ENCODE results near the gene PDS5B. TPM values are rescaled to one million over a fixed set of nuclear protein-coding genes. Genes with fewer than 3 reads are reported as not detected.

The PDS5B gene
- total RNA-seq, 1 donor from 2014 or later, result 31.0 TPM

- DNase-seq (ENCODE audit: low spot score), result peak; percentile 91
Measured at GRCh38 chr13:32587011-32587810, 959 bp downstream of the PDS5B start.

GRCh38 chr13:32587811-32588170, 1.5 kb downstream of the PDS5B start:
- no peak for DNase-seq (ENCODE audit: low spot score)

DNA sequence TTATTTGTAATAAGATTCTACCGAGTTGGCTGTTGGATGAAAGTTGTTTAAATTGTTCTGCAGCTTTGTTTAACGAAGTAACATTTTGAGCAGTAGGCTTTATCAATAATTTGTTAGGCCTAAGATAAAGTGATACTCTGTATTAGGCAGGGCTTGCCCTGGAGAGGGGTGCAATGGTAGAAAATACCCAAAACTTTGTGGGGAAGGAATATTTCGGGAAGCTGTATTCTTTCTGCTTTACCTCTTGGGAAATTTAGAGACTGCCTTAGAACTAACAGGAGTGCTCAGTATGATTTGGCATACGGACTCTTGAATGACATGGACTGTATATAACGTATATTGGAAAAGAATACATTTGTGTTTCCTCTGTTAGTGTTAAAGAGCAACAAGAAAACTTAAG, 2.5 kb downstream of the PDS5B start:
- no peak for DNase-seq (ENCODE audit: low spot score)

DNA sequence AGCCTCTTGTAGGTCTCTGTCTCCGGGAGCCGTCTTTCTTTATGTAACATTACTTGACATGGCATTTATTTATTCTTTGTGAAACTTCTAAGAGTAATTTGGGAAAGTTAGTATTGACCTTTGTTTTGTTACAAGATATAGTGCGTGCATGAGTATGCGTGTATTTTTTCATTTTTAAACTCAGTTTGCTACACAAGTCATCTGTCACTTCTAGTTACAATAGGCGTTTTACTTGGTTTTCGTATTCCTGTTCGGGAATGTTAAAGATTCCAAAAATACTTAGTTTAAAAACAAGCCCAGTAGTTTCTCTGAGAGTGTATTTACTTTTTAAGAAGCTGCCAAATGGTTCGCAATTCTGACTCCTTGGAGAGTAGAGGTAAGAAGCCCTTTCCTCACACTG, 3.2 kb downstream of the PDS5B start:
- DNase-seq (ENCODE audit: low spot score), result no peak

- no peak for DNase-seq (ENCODE audit: low spot score)
Measured at GRCh38 chr13:32590266-32590665, 4.0 kb downstream of the PDS5B start.

GRCh38 chr13:32592082-32592481, 5.8 kb downstream of the PDS5B start:
- no peak for DNase-seq (ENCODE audit: low spot score)

- DNase-seq (ENCODE audit: low spot score), result no peak
Measured at GRCh38 chr13:32594157-32594738, 8.0 kb downstream of the PDS5B start.

- no peak for DNase-seq (ENCODE audit: low spot score)
Measured at GRCh38 chr13:32595306-32595705, 9.1 kb downstream of the PDS5B start.

GRCh38 chr13:32600890-32601289, 14.6 kb downstream of the PDS5B start:
- no peak for DNase-seq (ENCODE audit: low spot score)

DNA sequence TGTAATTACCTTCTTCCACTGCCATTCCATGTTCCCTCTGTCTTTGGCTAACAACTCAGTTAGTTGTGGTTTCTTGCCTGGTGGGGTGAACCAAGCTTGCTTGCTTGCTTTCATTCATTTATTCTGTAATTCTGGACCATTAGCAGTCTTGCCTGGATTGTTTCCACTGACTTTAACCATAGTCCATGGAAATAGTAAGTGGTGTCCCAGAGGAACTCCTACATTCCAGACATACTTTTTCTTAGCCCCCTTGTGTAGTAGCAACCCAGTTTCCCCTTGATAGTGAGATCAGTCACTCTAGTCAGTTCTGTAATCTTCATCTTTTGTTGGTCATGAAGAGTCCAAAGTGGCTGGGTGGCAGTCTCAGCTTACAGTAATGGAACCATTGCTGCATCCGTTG, 23.2 kb downstream of the PDS5B start:
- DNase-seq (ENCODE audit: low spot score), result no peak

GRCh38 chr13:32610538-32610937, 24.3 kb downstream of the PDS5B start:
- DNase-seq (ENCODE audit: low spot score), result no peak

- no peak for DNase-seq (ENCODE audit: low spot score)
Measured at GRCh38 chr13:32610977-32611376, 24.7 kb downstream of the PDS5B start.

GRCh38 chr13:32616883-32617511, 30.7 kb downstream of the PDS5B start:
- no peak for DNase-seq (ENCODE audit: low spot score)

DNA sequence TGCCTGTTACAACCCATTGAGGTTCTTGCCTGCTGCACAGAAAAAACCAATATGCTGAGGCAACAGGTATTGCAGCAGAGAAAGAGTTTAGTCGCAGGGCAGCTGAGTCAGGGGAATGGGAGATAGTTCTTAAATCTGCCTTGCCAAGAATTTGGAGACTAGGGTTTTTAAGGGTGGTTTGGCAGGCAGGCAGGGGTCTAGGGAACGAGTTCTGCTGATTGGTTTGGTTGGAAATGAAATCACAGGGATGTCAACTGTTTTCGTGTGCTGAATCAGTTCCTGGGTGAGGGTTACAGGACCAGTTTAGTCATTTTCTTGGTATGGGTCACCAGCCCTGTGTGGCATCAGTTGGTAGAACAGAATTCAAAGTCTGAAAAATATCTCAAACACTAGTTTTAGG, 36.6 kb downstream of the PDS5B start:
- no peak for DNase-seq (ENCODE audit: low spot score)

DNA sequence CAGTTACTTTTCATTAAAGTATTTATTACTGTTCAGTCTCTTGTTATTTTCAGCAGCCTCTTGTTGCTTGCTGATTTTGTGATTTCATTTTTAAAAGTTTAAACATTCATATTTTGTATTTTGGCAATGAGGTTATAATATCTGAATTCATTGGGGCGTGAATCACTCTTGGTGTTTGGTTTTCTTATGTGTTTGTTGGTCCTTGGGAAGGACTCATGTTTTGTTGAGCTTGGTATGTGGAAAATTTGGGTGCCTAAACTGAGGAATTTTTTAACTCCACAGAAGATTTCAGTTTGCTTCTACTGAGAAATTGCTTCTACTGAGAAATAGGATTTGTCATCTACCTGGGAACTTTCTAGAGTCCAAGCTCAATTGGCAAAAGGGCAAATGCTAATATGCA, 38.2 kb downstream of the PDS5B start:
- no peak for DNase-seq (ENCODE audit: low spot score)

DNA sequence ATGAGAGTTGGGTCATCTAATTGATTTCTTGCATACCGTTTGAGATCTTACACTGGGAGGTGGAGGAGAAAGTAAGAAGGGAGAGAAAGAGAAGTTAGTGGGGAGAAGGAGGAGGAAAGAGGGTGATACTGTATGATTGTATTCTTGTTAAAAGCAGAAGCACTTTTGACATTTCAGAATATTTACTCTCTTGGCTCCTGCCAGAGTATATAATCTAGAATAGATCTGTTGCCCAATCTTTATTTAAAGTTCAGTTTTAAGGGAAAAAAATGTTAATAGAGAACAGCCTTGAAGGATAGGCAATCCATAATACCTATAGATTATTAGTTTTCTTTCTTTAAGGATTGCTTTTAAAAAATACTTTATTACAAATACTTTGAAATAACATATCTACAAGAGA, 41.5 kb downstream of the PDS5B start:
- DNase-seq (ENCODE audit: low spot score), result no peak

DNA sequence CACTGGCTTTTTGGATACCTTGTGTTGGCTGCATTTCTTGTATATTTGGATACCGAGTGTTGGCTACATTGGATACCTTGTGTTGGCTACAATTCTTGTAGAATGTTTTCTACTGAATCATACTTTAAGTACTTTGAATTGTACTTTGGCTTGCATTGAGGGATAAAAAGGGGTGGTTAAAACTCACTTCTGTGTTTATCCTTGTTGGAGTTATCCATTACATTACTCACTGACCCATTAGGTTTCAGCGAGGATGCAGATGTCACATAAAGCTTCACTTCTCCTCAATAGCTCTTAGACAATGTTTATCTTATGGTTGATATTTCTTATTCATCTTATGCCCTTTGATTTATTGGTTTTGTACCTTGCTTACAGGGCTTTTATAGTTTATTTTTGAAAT, 43.1 kb downstream of the PDS5B start:
- no peak for DNase-seq (ENCODE audit: low spot score)

- DNase-seq (ENCODE audit: low spot score), result no peak
Measured at GRCh38 chr13:32629866-32630265, 43.6 kb downstream of the PDS5B start.

DNA sequence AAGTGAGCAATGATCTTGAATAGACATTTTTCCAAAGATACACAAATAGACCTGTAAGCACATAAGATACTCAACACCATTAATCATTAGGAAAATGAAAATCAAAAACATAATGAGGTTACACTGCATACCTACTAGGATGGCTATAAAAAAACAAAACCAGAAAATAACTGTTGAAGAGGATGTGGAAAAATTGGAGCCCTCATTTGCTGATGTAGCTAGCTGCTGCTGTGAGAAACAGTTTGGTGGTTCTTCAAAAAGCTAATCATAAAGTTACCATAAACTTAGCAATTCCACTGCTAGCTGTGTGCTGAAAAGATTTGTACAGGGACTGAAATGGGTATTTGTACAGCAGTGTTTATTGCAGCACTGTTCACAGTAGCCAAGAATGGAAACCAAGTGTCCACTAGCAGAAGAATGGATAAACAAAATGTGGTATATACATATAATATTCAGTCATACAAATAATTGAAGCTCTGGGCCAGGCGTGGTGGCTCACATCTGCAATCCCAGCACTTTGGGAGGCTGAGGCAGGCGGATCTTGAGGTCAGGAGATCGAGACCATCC, 46.2 kb downstream of the PDS5B start:
- DNase-seq (ENCODE audit: low spot score), result no peak

- DNase-seq (ENCODE audit: low spot score), result no peak
Measured at GRCh38 chr13:32636711-32637110, 50.5 kb downstream of the PDS5B start.

GRCh38 chr13:32638739-32639138, 52.5 kb downstream of the PDS5B start:
- DNase-seq (ENCODE audit: low spot score), result no peak

GRCh38 chr13:32639502-32640105, 53.4 kb downstream of the PDS5B start:
- DNase-seq (ENCODE audit: low spot score), result no peak
